Heart left ventricle (tissue), 13 donors: ENCODE data around the gene ANKRD44.

Experiments used
- POLR2A ChIP-seq, 2 donors: fragments of 450-650 bp; IDR thresholded peaks; one replicate each; pipeline ENCODE4 v1.6.1; 2017; ENCODE audit warnings: antibody characterized with exemption in 2 of 2, mild to moderate bottlenecking in 2 of 2, moderate library complexity in 2 of 2
- TF ChIP-seq, protein P1 (sequence below), 12 donors: fragments of 200-600 bp; sonication (generic) in 4 of 12; IDR thresholded peaks; one replicate each; pipeline versions ENCODE4 v1.5.0 to v1.8.0; 2018 to 2022; ENCODE audit warnings: antibody characterized with exemption in 12 of 12, mild to moderate bottlenecking in 5 of 12
- donor health status: ischemic (EF 13 %, LVEDD 7.1; RV severe dilation, severe dysfunction).
- donor health status: DM: no; HTN: yes; CAD: no.
- donor health status: DM: no; HTN: no; CAD: no.
- donor health status: ischemic (EF 25% LVEDD 6.9; RV normal size, moderate dysfunction).
- donor health status: ischemic (EF 25% LVEDD 5.7; RV mildly dilated, moderate dysfunction).
- donor health status: ischemic (EF 35%, LVEDD 5.7; RV mildly dilated, moderate dysfunction).
- donor health status: nonischemic (EF 11% LVEDD 7.7; RV severe dilation, severe dysfunction).
- donor health status: DM: yes; HTN: yes; CAD: no.
- donor health status: PGD.
- donor health status: ischemic (EF 29% LVEDD 5.4; RV normal size, mild dysfunction).
- donor health status: nonischemic (EF 23%, LVEDD 6.1; RV moderate dilation, normal function).

GRCh38 chr2:197277794-197278193 lies 32.8 kb downstream of the ANKRD44 start:
- TF ChIP-seq, protein P1, sequence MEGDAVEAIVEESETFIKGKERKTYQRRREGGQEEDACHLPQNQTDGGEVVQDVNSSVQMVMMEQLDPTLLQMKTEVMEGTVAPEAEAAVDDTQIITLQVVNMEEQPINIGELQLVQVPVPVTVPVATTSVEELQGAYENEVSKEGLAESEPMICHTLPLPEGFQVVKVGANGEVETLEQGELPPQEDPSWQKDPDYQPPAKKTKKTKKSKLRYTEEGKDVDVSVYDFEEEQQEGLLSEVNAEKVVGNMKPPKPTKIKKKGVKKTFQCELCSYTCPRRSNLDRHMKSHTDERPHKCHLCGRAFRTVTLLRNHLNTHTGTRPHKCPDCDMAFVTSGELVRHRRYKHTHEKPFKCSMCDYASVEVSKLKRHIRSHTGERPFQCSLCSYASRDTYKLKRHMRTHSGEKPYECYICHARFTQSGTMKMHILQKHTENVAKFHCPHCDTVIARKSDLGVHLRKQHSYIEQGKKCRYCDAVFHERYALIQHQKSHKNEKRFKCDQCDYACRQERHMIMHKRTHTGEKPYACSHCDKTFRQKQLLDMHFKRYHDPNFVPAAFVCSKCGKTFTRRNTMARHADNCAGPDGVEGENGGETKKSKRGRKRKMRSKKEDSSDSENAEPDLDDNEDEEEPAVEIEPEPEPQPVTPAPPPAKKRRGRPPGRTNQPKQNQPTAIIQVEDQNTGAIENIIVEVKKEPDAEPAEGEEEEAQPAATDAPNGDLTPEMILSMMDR (IDR thresholded peaks at IDR 0.05), result no peak
- no peak for TF ChIP-seq POLR2A (IDR thresholded peaks at IDR 0.05)
